Ishikawa (cell line): ENCODE data around the gene KCNK6.

Source experiments
- CEBPB ChIP-seq: IDR thresholded peaks from 2 replicates; pipeline ENCODE4 v1.6.1; 2012
- CREB1 ChIP-seq: IDR thresholded peaks from 2 replicates; pipeline ENCODE4 v1.6.1; 2012; ENCODE audit warnings: low read depth
- EGR1 ChIP-seq: IDR thresholded peaks from 2 replicates; pipeline ENCODE4 v1.6.1; 2012
- EP300 ChIP-seq: IDR thresholded peaks from 2 replicates; pipeline ENCODE4 v1.6.1; 2012; ENCODE audit warnings: borderline replicate concordance
- FOXM1 ChIP-seq: IDR thresholded peaks from 2 replicates; pipeline ENCODE4 v1.6.1; 2012; ENCODE audit warnings: low read depth, borderline replicate concordance
- NFIC ChIP-seq: IDR thresholded peaks from 2 replicates; pipeline ENCODE4 v1.6.1; 2012
- RAD21 ChIP-seq: IDR thresholded peaks from 2 replicates; pipeline ENCODE4 v1.6.1; 2012; ENCODE audit warnings: low read depth
- TAF1 ChIP-seq: IDR thresholded peaks from 2 replicates; pipeline ENCODE4 v1.6.1; 2012; ENCODE audit warnings: low read depth, mild to moderate bottlenecking
- TCF12 ChIP-seq: IDR thresholded peaks from 2 replicates; pipeline ENCODE4 v1.6.1; 2012; ENCODE audit warnings: low read depth
- TEAD4 ChIP-seq: IDR thresholded peaks from 2 replicates; pipeline ENCODE4 v1.6.1; 2012
- YY1 ChIP-seq: IDR thresholded peaks from 2 replicates; pipeline ENCODE4 v1.6.1; 2012; ENCODE audit warnings: low read depth
- ZBTB7A ChIP-seq: IDR thresholded peaks from 2 replicates; pipeline ENCODE4 v1.6.1; 2012; ENCODE audit warnings: low read depth
- TF ChIP-seq, protein P1 (sequence below): IDR thresholded peaks from 2 replicates; pipeline ENCODE4 v1.6.1; 2012
- TF ChIP-seq, protein P2 (sequence below): IDR thresholded peaks from 2 replicates; pipeline ENCODE4 v1.6.1; 2012; ENCODE audit warnings: low read depth, mild to moderate bottlenecking
- TF ChIP-seq, protein P3 (sequence below): IDR thresholded peaks from 2 replicates; pipeline ENCODE4 v1.6.1; 2012

KCNK6 gene

DNA sequence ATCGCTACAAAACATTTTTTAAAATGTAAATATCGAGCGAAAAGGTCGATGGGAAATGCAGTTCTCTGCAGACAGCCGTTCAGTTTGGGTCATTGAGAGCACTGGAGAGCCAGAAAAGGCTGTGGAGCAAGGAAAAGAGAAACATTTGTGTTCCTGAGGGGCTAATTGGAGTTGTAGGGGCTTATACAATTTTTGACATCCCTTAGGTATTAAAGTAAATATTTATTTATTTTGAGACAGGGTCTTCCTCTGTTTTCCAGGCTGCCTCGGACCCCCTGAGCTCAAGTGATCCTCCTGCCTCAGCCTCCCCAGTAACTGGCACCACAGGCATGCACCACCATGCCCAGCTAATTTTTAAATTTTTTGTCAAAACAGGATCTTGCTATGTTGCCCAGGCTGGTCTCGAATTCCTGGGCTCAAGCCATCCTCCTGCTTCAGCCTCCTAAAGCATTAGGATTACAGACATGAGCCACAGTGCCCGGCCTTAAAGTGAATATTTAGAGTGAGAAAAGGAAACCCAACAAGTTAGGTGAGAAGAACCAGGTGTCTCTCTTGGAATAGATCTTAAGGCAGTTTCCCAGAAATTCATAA is 3.1 kb upstream of the KCNK6 start:
- no peak for TF ChIP-seq EP300
- no peak for TF ChIP-seq CEBPB
- TF ChIP-seq, protein P1, sequence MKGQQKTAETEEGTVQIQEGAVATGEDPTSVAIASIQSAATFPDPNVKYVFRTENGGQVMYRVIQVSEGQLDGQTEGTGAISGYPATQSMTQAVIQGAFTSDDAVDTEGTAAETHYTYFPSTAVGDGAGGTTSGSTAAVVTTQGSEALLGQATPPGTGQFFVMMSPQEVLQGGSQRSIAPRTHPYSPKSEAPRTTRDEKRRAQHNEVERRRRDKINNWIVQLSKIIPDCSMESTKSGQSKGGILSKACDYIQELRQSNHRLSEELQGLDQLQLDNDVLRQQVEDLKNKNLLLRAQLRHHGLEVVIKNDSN: no peak
- TF ChIP-seq CREB1: no peak

DNA sequence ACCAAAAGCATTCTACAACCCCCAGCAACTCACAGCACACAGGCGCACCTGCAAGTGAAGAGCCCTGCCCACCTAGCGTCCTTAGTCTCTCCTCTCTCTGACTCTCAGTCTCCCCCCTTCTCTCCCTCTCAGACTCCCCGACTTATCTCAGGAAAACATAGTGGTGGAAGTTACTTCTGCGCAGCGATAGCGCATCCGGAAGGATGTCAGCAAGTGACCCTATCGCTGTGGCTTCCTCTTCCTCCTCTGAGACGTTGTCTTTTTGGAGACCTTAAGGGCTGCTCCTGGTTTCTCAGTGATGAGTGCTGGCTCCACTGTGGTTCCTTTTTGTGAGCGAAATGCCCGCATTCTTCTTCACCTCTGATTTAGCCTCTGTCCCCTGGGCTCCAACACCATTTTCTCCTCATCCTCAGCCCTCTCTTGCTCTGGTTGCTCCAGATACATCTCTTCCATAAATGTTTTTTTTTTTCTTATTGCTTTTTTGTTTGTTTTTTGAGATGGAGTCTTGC is 2.5 kb upstream of the KCNK6 start:
- TF ChIP-seq TCF12 (no peak), NFIC (no peak)
- TF ChIP-seq, protein P2, sequence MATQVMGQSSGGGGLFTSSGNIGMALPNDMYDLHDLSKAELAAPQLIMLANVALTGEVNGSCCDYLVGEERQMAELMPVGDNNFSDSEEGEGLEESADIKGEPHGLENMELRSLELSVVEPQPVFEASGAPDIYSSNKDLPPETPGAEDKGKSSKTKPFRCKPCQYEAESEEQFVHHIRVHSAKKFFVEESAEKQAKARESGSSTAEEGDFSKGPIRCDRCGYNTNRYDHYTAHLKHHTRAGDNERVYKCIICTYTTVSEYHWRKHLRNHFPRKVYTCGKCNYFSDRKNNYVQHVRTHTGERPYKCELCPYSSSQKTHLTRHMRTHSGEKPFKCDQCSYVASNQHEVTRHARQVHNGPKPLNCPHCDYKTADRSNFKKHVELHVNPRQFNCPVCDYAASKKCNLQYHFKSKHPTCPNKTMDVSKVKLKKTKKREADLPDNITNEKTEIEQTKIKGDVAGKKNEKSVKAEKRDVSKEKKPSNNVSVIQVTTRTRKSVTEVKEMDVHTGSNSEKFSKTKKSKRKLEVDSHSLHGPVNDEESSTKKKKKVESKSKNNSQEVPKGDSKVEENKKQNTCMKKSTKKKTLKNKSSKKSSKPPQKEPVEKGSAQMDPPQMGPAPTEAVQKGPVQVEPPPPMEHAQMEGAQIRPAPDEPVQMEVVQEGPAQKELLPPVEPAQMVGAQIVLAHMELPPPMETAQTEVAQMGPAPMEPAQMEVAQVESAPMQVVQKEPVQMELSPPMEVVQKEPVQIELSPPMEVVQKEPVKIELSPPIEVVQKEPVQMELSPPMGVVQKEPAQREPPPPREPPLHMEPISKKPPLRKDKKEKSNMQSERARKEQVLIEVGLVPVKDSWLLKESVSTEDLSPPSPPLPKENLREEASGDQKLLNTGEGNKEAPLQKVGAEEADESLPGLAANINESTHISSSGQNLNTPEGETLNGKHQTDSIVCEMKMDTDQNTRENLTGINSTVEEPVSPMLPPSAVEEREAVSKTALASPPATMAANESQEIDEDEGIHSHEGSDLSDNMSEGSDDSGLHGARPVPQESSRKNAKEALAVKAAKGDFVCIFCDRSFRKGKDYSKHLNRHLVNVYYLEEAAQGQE: no peak
- TF ChIP-seq, protein P1: no peak

DNA sequence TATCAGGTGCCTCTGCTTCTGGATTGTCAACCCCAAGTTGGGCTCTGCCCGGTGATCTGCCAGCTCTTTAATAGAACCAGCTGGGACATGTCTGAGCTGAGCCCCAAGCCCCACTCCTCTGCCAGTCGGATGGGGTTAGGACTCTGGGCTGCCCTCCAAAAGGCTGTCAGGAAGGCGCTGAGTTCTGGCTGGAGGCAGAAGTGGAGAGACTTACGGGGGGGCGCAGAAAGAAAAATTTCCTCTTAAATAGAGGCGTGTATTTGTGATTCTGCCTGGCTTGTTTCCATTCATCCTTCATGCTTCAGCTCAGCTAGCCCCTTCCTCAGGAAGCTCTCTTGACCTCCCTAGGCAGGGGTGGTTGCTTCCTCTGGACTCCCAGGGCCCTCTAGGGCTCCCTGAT is 985 bp upstream of the KCNK6 start:
- TF ChIP-seq ZBTB7A (no peak), TEAD4 (no peak), TCF12 (no peak), TAF1 (no peak), FOXM1 (no peak), EP300 (no peak), NFIC (no peak), YY1 (no peak), EGR1 (no peak), RAD21 (no peak), CREB1 (no peak), CEBPB (no peak)
- TF ChIP-seq, protein P3, sequence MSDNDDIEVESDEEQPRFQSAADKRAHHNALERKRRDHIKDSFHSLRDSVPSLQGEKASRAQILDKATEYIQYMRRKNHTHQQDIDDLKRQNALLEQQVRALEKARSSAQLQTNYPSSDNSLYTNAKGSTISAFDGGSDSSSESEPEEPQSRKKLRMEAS: no peak
- TF ChIP-seq, protein P2: no peak
- TF ChIP-seq, protein P1: no peak

DNA sequence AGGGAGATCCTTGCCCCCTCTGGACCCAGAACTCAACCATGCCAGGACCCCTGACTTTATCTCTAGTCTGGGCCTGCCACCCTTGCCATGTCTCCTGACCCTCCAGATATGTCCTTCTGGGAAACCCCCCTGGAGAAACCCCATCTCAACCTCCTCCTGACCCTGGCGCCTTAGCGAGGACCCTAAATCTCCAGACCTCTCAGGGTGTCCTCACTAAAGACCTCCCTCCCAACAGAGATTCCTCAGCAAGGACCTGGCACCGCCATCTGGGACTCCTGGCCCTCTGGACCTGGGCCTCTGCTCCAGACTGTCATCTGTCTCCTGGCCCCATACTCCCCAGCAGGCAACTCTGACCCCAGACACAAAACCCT is 1.3 kb downstream of the KCNK6 start:
- no peak for TF ChIP-seq NFIC

DNA sequence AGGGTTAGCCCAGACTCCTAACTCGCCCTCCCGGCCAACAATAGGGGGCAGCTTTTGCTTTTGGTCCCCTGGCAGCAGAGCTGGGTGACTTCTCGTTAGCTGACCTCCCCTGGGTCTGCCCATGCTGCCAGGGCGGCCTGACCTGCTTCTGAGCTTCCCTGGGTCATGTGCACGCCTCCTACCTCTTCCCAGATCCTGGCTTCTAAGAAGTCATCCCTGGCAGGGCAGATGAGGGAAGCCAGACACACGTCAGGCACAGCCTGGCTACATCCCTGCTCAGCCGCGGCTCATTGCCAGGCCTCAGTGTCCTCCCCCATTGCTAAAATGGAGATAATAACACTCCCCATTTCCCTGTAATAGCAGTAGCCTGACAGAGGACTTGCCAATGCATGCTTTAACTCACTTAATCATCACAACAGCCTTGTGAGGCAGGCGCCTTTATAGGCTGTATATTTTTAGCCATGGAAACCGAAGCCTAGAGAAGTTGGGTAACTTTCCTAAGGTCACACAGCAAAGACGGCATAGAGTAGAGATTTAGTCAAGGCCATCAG is 2.1 kb downstream of the KCNK6 start:
- TF ChIP-seq NFIC: no peak
- TF ChIP-seq, protein P3: no peak
- no peak for TF ChIP-seq TCF12
- no peak for TF ChIP-seq CREB1
- TF ChIP-seq CEBPB: no peak
- TF ChIP-seq EGR1: no peak
- TF ChIP-seq FOXM1: no peak
- no peak for TF ChIP-seq TAF1
- TF ChIP-seq ZBTB7A: no peak
- TF ChIP-seq, protein P2: no peak
- TF ChIP-seq, protein P1: no peak
- no peak for TF ChIP-seq RAD21
- TF ChIP-seq TEAD4: no peak
- TF ChIP-seq YY1: no peak
- TF ChIP-seq EP300: no peak
